ENCODE measurements around the gene SH3TC1.

SH3TC1 gene

DNA sequence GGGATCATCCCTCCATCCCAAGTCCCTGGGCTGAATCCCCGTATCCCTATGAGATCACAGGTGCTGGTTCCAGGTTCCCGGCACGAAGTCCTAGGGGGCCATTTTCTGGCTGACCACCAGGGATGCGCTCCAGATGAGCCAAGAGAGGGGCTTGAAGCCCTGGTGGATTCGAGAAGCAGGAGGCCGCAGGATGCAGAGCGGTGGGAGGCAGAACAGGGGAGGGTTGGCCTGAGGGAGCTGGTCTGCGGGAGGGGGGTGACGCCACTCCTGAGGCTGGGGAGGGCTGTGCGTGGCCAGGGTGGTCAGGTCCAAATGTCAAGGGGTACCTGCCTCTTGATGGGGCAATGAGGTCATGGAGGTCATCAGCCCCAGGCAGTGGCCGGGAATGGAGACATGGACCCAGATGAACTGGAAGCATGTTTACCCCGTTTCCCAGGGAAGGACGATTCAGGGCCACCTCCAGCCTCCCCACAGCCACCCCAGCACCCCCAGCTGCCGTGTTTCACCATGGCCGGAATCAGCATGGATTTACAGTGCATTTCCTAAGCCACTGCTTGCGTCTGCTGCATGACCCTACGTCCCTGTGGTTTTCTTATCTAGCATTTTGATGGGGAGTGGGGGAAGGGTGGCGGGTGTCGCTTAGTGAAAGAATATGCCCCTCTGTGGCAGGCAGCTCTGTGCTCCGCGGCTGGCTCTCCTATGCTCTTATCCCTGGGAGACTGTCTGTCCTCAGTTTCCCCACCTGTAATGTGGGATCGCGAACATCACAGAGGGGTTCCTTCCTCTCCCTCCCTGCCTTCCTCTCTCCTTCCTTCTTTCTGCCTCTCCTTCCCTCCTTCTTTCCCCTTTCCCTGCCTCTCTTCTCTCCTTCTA, 53.4 kb downstream of the SH3TC1 start:
- H3K9me3 ChIP-seq (ENCODE audit: control insufficient read depth in 1 of 2, low read length in 2 of 2) = no peaks in the 10 kb centered on the region
- H3K27ac ChIP-seq (ENCODE audit: low read length) = no peak overlapping the region
- H3K4me3 ChIP-seq (ENCODE audit: low read depth in 1 of 2, low read length in 2 of 2) = no peak overlapping the region
- H3K36me3 ChIP-seq (ENCODE audit: control insufficient read depth in 1 of 2, insufficient read depth in 2 of 2, low read length in 2 of 2) = no peaks in the 10 kb centered on the region
- H3K27me3 ChIP-seq (ENCODE audit: low read depth, low read length) = no peaks in the 10 kb centered on the region
- H3K4me1 ChIP-seq (ENCODE audit: control insufficient read depth in 1 of 2, insufficient read depth in 2 of 2, low read length in 2 of 2) = no peaks in the 10 kb centered on the region

DNA sequence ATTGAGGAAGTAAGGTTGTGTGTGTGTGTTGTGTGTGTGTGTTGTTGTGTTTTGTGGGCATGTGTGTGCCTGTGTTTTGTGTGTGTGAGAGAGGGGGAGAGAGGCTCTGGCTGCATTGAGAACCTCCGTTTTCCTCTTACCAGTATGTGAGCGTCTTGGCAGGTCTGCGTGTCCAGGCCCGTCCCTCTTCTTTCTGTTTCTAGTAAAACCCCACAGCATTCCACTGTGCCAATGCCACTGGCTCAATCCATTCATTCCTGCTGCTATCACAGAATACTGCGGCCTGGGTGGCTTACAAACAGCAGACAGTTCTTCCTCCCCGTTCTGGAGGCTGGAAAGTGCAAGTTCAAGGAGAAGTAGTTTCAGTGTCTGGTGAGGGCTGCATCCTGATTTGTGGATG, 55.0 kb downstream of the SH3TC1 start:
- H3K27ac ChIP-seq (ENCODE audit: low read length) = no peak overlapping the region
- H3K9me3 ChIP-seq (ENCODE audit: control insufficient read depth in 1 of 2, low read length in 2 of 2) = no peaks in the 10 kb centered on the region
- no peaks in the 10 kb centered on the region for H3K36me3 ChIP-seq (ENCODE audit: control insufficient read depth in 1 of 2, insufficient read depth in 2 of 2, low read length in 2 of 2)
- H3K4me3 ChIP-seq (ENCODE audit: low read depth in 1 of 2, low read length in 2 of 2) = no peak overlapping the region
- no peaks in the 10 kb centered on the region for H3K27me3 ChIP-seq (ENCODE audit: low read depth, low read length)
- H3K4me1 ChIP-seq (ENCODE audit: control insufficient read depth in 1 of 2, insufficient read depth in 2 of 2, low read length in 2 of 2) = no peaks in the 10 kb centered on the region

DNA sequence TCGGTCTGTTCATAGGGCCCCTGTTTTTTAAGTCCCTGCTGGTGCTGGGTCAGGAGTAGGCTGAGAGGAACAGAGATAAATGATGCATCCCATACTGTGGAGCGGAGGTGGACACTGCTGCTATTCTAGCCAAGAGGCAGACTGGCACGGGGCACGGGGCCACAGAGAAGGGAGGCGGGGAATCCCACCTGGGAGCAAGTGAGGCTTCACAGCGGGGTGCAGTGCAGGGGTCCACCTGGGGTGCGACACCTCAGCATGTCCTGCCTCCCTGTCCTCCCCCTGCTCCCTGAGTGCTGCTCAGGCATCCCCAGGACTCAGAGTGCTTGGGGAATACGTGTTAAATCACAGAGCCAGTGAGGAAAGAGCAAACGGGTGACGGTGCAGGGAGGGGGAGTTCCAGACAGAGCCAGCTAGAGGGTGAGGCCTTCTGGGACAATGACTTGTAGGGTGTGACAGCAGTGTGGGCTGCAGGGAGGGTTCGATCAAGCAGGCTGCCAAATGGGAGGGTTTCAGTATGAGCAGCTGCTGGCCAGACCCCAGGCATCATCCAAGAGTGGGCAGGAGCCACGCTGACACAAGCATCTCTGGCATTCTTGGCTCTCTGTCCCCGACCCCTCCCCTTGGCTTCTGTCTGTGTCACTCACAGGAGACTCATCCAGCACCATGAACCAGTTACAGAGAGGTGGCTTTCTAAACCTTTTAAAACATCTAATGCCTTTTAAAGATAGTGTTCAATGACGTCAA, 56.8 kb downstream of the SH3TC1 start:
- Histone ChIP-seq H3K4me1 (ENCODE audit: control insufficient read depth in 1 of 2, insufficient read depth in 2 of 2, low read length in 2 of 2) (no peaks in the 10 kb centered on the region), H3K36me3 (ENCODE audit: control insufficient read depth in 1 of 2, insufficient read depth in 2 of 2, low read length in 2 of 2) (no peaks in the 10 kb centered on the region), H3K4me3 (ENCODE audit: low read depth in 1 of 2, low read length in 2 of 2) (no peak overlapping the region), H3K27ac (ENCODE audit: low read length) (no peak overlapping the region), H3K27me3 (ENCODE audit: low read depth, low read length) (no peaks in the 10 kb centered on the region), H3K9me3 (ENCODE audit: control insufficient read depth in 1 of 2, low read length in 2 of 2) (no peaks in the 10 kb centered on the region)

DNA sequence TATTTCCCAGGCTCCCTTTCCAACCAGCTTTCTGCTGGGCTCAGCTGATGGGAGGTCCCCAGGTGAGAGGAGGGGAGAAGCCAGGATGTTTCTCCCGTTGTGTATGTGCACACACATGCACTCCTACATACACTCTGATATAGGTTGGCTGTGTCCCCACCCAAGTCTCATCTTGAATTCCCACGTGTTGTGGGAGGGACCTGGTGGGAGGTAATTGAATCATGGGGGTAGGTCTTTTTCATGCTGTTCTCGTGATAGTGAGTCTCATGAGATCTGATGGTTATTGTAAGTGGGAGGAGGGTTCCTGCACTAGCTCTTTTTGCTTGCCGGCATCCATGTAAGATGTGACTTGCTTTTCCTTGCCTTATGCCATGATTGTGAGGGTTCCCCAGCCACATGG, 58.8 kb downstream of the SH3TC1 start:
- no peaks in the 10 kb centered on the region for H3K36me3 ChIP-seq (ENCODE audit: control insufficient read depth in 1 of 2, insufficient read depth in 2 of 2, low read length in 2 of 2)
- H3K4me3 ChIP-seq (ENCODE audit: low read depth in 1 of 2, low read length in 2 of 2) = no peak overlapping the region
- H3K27me3 ChIP-seq (ENCODE audit: low read depth, low read length) = no peaks in the 10 kb centered on the region
- H3K27ac ChIP-seq (ENCODE audit: low read length) = no peak overlapping the region
- H3K4me1 ChIP-seq (ENCODE audit: control insufficient read depth in 1 of 2, insufficient read depth in 2 of 2, low read length in 2 of 2) = no peaks in the 10 kb centered on the region
- H3K9me3 ChIP-seq (ENCODE audit: control insufficient read depth in 1 of 2, low read length in 2 of 2) = no peaks in the 10 kb centered on the region

DNA sequence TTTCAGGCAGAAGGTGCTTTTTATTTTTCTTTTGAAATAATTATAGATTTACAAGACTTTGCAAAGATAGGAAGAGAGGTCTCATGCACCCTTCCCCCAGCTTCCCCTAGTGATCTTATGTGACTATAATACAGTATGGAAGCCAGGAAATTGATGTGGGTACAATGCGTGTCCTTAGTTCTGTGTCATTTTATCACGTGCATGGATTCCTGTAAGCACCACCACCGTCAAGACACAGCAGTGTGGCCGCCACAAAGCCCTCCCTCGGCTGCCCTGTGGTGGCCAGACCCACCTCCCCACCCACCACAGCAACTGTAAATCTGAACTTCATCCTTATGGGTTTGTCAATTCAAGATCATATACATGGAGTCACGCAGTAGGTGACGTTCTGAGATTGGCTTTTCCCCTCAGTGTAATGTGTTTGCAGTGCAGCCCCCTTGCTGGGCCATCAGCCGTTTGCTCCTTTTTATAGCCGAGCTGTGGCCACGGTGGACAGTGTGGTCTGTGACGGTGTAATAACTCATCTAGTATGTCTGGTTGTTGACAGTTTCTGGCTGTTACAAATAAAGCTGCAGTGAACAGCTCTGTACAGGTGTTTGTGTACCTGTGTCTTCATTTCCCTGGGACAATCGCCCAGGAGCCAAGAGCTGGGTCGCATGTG, 59.6 kb downstream of the SH3TC1 start:
- no peak overlapping the region for H3K4me3 ChIP-seq (ENCODE audit: low read depth in 1 of 2, low read length in 2 of 2)
- H3K27me3 ChIP-seq (ENCODE audit: low read depth, low read length) = no peaks in the 10 kb centered on the region
- H3K9me3 ChIP-seq (ENCODE audit: control insufficient read depth in 1 of 2, low read length in 2 of 2) = no peaks in the 10 kb centered on the region
- no peaks in the 10 kb centered on the region for H3K4me1 ChIP-seq (ENCODE audit: control insufficient read depth in 1 of 2, insufficient read depth in 2 of 2, low read length in 2 of 2)
- H3K27ac ChIP-seq (ENCODE audit: low read length) = no peak overlapping the region
- H3K36me3 ChIP-seq (ENCODE audit: control insufficient read depth in 1 of 2, insufficient read depth in 2 of 2, low read length in 2 of 2) = no peaks in the 10 kb centered on the region

DNA sequence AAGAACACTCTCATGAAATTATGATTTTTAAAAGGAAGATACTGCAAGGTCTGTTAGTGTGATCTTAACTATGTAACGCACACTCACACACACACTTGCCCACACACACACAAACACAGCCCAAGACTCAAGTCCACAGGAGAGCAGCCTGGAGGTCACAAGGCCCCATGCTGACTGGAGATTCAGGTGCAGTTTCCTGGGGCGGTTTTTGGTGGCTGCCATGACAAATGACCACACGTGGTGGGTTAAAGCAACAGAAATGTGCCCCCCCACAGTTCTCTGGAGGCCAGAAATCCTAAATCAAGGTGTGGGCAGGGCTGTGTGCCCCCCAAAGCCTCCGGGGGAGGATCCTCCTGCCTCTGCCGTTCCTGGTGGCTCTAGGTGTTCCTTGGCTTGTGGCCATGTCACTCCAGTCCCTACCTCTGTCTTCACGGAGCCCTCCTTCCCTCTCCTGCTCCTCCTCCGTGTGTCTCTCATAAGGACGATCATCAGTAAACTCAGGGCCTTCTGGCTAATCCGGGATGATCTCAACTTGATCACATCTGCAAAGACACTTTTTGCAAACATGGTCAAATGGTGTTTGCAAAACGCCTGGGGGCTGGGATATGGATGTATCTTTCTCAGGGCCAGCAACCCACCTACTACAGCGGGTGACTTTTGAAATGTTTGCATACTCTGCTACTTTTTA, 60.8 kb downstream of the SH3TC1 start:
- Histone ChIP-seq H3K27ac (ENCODE audit: low read length) (no peak overlapping the region), H3K27me3 (ENCODE audit: low read depth, low read length) (no peaks in the 10 kb centered on the region), H3K4me3 (ENCODE audit: low read depth in 1 of 2, low read length in 2 of 2) (no peak overlapping the region)

DNA sequence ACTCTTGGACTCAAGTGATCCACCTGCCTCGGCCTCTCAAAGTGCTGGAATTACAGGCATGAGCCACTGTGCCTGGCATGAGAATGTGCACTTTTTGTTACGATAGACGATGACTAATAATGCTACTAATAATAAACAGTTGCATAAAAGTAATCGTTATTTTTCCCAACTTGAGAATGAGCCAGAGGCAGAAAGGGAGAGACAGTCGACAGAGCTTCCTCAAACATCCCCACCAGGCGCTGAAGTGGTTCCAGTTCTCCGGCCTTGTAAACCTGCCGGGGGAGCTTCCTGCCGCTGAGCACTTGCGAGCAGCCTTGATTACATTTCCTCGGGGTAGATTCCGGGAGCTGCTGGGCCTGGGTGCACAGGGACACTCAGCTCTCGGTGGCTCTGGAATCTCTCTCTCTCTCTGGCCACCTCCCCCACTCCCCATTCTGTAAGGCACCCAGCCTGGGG, 61.6 kb downstream of the SH3TC1 start:
- Histone ChIP-seq H3K36me3 (ENCODE audit: control insufficient read depth in 1 of 2, insufficient read depth in 2 of 2, low read length in 2 of 2) (no peaks in the 10 kb centered on the region), H3K9me3 (ENCODE audit: control insufficient read depth in 1 of 2, low read length in 2 of 2) (no peaks in the 10 kb centered on the region), H3K27me3 (ENCODE audit: low read depth, low read length) (no peaks in the 10 kb centered on the region), H3K4me3 (ENCODE audit: low read depth in 1 of 2, low read length in 2 of 2) (no peak overlapping the region), H3K4me1 (ENCODE audit: control insufficient read depth in 1 of 2, insufficient read depth in 2 of 2, low read length in 2 of 2) (no peaks in the 10 kb centered on the region), H3K27ac (ENCODE audit: low read length) (no peak overlapping the region)

More for the DNA sequence above, 60.8 kb downstream of the SH3TC1 start:
- H3K9me3 ChIP-seq (ENCODE audit: control insufficient read depth in 1 of 2, low read length in 2 of 2) = no peaks in the 10 kb centered on the region
- H3K4me1 ChIP-seq (ENCODE audit: control insufficient read depth in 1 of 2, insufficient read depth in 2 of 2, low read length in 2 of 2) = no peaks in the 10 kb centered on the region
- H3K36me3 ChIP-seq (ENCODE audit: control insufficient read depth in 1 of 2, insufficient read depth in 2 of 2, low read length in 2 of 2) = no peaks in the 10 kb centered on the region

DNA sequence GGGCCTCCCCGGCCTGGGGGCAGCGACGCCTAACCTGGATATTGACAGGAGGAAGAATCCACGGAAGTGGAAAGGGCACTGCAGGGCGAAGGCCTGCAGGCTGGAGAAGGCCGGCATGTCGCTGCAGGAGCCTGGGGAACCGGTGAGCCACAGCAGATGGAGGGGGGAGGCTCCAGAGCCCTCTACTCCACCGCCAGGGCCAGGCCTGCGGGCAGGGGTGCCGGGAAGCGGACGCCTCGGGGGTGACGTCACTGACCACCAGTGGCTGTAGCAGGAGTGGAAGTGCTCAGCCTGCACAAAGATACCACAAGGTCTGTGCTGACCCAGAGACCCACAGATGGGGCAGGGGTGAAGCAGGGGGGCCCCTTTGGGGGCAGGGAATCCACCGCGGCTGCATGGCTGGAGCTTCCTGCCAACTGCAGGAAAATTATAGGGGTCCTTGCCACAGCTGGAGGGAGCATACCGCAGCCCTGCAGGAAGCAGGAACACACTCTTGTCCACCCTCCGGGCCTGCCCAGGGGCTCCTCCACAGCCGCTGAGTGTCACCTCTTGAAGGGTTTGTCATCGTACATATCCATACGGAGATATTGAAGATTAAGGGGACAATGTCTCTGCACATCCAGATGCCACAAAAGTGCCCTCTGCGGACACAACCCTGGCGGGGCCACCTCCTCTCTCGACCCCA, 62.9 kb downstream of the SH3TC1 start:
- Histone ChIP-seq H3K4me1 (ENCODE audit: control insufficient read depth in 1 of 2, insufficient read depth in 2 of 2, low read length in 2 of 2) (no peaks in the 10 kb centered on the region), H3K4me3 (ENCODE audit: low read depth in 1 of 2, low read length in 2 of 2) (no peak overlapping the region)

DNA sequence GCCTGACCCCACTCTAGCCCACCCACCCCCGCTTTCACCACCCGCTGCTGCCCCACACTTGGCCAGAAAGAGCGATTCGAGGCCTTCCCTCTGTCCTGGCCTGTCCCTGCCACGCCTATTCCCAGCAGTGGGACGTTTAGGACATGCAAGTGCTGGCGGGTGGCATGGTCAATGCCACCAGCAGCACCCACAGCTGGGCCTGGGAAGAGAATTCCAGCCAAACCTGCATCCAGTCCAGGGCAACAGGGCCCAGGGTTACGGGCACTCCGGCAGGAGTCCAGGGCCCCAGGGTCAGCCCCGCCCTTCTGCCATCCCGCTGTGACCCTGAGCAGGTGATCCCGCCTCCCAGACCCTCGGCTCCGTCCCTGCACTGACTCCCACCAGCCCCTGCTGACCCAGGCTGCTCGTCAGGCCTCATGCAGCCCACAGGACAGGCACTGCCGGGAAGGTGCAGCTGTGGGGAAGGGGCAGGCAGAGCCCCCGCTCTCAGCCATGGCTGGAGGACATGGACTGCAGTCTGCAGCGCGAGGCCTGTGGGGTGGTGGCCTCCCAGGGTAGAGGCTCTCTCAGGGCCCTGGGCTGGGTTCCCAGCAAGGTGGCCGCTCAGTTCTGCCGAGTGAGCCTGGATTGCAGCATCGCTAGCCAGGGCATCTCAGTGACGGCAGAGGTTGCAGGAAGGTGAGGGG, 63.7 kb downstream of the SH3TC1 start:
- Histone ChIP-seq H3K27me3 (ENCODE audit: low read depth, low read length) (no peaks in the 10 kb centered on the region), H3K36me3 (ENCODE audit: control insufficient read depth in 1 of 2, insufficient read depth in 2 of 2, low read length in 2 of 2) (no peaks in the 10 kb centered on the region), H3K4me3 (ENCODE audit: low read depth in 1 of 2, low read length in 2 of 2) (no peak overlapping the region), H3K9me3 (ENCODE audit: control insufficient read depth in 1 of 2, low read length in 2 of 2) (no peaks in the 10 kb centered on the region), H3K4me1 (ENCODE audit: control insufficient read depth in 1 of 2, insufficient read depth in 2 of 2, low read length in 2 of 2) (peaks cover 0 to 7% of the 10 kb centered on the region in 2 donors), H3K27ac (ENCODE audit: low read length) (no peak overlapping the region)

More for the DNA sequence above, 62.9 kb downstream of the SH3TC1 start:
- Histone ChIP-seq H3K27me3 (ENCODE audit: low read depth, low read length) (no peaks in the 10 kb centered on the region), H3K9me3 (ENCODE audit: control insufficient read depth in 1 of 2, low read length in 2 of 2) (no peaks in the 10 kb centered on the region), H3K27ac (ENCODE audit: low read length) (no peak overlapping the region), H3K36me3 (ENCODE audit: control insufficient read depth in 1 of 2, insufficient read depth in 2 of 2, low read length in 2 of 2) (no peaks in the 10 kb centered on the region)

DNA sequence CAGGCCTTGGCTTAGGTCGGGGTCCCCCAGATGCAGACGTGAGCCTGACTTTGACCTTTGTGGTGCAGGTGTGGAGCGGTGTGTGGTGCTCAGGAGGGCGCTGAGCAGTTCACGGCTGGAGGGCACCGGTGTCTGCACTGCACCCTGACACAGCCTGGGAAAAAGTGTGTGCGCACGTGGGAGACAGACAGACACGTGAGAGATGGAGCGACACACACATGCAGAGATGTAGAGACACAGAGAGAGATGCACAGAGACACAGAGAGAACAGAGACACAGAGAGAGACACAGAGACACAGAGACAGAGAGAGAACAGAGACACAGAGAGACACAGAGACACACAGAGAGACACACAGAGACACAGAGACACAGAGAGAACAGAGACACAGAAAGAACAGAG, 64.3 kb downstream of the SH3TC1 start:
- Histone ChIP-seq H3K4me3 (ENCODE audit: low read depth in 1 of 2, low read length in 2 of 2) (no peak overlapping the region), H3K27ac (ENCODE audit: low read length) (no peak overlapping the region), H3K27me3 (ENCODE audit: low read depth, low read length) (no peaks in the 10 kb centered on the region), H3K4me1 (ENCODE audit: control insufficient read depth in 1 of 2, insufficient read depth in 2 of 2, low read length in 2 of 2) (peaks cover 0 to 7% of the 10 kb centered on the region in 2 donors), H3K9me3 (ENCODE audit: control insufficient read depth in 1 of 2, low read length in 2 of 2) (no peaks in the 10 kb centered on the region), H3K36me3 (ENCODE audit: control insufficient read depth in 1 of 2, insufficient read depth in 2 of 2, low read length in 2 of 2) (no peaks in the 10 kb centered on the region)

Measured in muscle layer of duodenum (tissue), 2 donors.